BE2C (cell line): ENCODE measurements around the gene SPTSSA.

Experiments used
- DNase-seq: peaks from one replicate; pipeline ENCODE4 v3.0.0-alpha.2; 2020
- H3K27me3 ChIP-seq: fragments of 250-450 bp; sonication (Bioruptor Pico); 2 replicates; pipeline ENCODE4 v1.5.1; 2020; ENCODE audit warnings: mild to moderate bottlenecking
- H3K36me3 ChIP-seq: fragments of 250-450 bp; sonication (Bioruptor Pico); 2 replicates; pipeline ENCODE4 v1.5.1; 2020; ENCODE audit warnings: mild to moderate bottlenecking
- H3K4me1 ChIP-seq: fragments of 250-450 bp; sonication (Bioruptor Pico); 2 replicates; pipeline ENCODE4 v1.5.1; 2020
- H3K4me3 ChIP-seq: 2 replicates; pipeline ENCODE4 v1.5.1; 2011; ENCODE audit warnings: low read depth, low read length
- H3K9me3 ChIP-seq: fragments of 250-450 bp; sonication (Bioruptor Pico); 2 replicates; pipeline ENCODE4 v1.5.1; 2020
- CTCF ChIP-seq: IDR thresholded peaks from 2 replicates; pipeline ENCODE4 v1.5.1; 2012; ENCODE audit warnings: mild to moderate bottlenecking, low read depth, low read length

SPTSSA gene

DNA sequence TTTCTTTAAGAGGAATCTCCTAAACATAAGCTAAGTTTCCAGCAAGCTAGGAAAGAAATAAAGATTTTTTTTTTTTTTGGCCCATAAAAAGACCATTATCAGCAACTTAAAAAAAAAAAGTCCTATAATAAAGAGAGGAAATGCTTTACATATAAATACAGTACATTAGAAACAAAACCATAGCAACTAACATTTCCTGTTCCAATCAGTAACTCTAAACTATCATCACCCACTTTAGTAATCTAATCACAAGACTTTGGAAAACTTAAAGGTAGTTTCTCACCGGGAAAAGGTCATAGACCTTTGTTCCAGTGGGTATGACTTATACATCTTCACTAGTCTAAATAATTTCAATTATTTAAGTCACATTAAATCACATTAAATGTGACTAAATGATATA lies 11.1 kb downstream of the SPTSSA start:
- no peak overlapping the region for H3K4me3 ChIP-seq
- no peak for DNase-seq
- no peaks in the 10 kb centered on the region; the same call in 1 of the 2 replicates for H3K9me3 ChIP-seq
- no peaks in the 10 kb centered on the region for H3K4me1 ChIP-seq
- no peaks in the 10 kb centered on the region for H3K27me3 ChIP-seq
- no peak for TF ChIP-seq CTCF
- peaks cover 28% of the 10 kb centered on the region for H3K36me3 ChIP-seq

GRCh38 chr14:34450542-34450915 lies 11.5 kb downstream of the SPTSSA start:
- Histone ChIP-seq H3K27me3 (no peaks in the 10 kb centered on the region), H3K9me3 (no peaks in the 10 kb centered on the region; the same call in 1 of the 2 replicates), H3K36me3 (peaks cover 23% of the 10 kb centered on the region), H3K4me3 (no peak overlapping the region), H3K4me1 (no peaks in the 10 kb centered on the region)
- no peak for DNase-seq
- TF ChIP-seq CTCF, result no peak

DNA sequence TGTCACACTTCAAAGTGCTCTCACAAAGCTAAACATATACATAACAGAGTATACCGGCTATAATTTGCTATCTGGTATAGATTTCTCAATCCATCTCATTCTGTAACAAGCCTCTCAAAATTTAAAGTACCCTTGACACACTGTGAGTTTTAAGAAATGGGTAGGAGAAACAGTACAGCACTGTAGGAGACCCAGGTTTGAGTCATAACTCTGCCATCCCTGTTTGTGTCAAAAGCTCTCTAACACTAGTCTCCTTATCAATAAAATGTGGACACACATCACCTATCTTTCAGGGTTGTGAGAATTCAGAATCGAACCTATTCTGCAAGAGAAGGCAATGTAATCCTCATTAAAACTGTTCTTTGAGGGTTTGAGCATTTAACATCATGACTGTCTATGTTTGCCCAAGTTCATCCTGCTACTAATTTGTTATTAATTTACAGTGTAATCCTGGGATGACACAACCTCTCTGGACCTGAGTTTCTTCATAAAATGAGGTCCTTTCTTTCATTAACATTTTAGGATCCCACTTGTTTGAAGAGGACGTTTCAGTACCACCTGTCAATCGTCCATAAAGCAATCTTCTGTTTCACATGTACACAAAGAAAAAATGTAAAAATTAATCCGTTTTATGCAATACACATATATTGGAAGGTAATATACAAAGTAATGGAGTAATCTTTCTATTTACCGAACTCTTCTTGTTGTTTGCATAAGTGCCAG lies 12.1 kb downstream of the SPTSSA start:
- Histone ChIP-seq H3K27me3 (no peaks in the 10 kb centered on the region), H3K36me3 (peaks cover 19% of the 10 kb centered on the region), H3K4me1 (no peaks in the 10 kb centered on the region), H3K9me3 (no peaks in the 10 kb centered on the region; the same call in 1 of the 2 replicates), H3K4me3 (no peak overlapping the region)
- DNase-seq, result no peak
- TF ChIP-seq CTCF, result no peak

DNA sequence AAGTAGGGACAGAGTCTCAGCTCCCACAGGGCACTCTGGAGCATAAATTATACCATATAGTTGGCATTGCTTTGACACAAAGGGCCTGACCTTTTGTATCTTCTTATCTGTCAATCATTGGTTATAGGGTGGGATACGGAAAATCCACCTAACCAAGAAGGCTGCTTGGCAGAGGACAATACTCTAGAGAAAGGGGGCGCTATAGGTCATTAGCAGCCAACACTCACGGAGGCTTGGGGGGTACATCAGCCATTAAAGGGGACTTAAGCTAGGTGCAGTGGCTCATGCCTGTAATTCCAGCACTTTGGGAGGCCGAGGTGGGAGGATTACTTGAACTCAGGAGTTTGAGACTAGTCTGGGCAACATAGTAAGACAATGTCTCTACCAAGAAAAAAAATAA lies 22.9 kb downstream of the SPTSSA start:
- TF ChIP-seq CTCF, result 0 out of 2 replicates have a peak, but pooled peaks have one; percentile 7
- Histone ChIP-seq H3K36me3 (peaks cover 3% of the 10 kb centered on the region; the same call in 1 of the 2 replicates), H3K4me1 (no peaks in the 10 kb centered on the region), H3K4me3 (no peak overlapping the region), H3K9me3 (no peaks in the 10 kb centered on the region), H3K27me3 (no peaks in the 10 kb centered on the region)
- no peak for DNase-seq

DNA sequence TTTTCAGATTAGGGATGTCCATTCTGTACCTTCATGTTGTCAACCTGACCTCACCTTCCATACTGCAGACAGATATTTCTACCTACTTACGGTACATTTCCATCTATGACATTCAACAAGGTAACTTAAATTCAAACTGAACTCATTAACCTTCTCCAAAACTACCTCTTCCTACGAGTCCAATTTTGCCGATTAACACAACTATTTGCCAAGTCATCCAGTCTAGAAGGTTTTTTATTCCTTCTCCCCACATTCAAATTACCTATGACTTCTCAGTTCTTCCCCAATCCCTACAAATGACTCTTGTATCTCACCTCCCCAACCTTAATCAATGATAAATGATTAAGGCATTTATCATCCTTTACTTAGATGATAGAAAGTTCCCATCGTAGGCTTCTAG lies 23.6 kb downstream of the SPTSSA start:
- Histone ChIP-seq H3K9me3 (no peaks in the 10 kb centered on the region), H3K27me3 (no peaks in the 10 kb centered on the region), H3K4me3 (no peak overlapping the region), H3K4me1 (no peaks in the 10 kb centered on the region), H3K36me3 (peaks cover 3% of the 10 kb centered on the region; the same call in 1 of the 2 replicates)
- DNase-seq, result no peak
- no peak for TF ChIP-seq CTCF

DNA sequence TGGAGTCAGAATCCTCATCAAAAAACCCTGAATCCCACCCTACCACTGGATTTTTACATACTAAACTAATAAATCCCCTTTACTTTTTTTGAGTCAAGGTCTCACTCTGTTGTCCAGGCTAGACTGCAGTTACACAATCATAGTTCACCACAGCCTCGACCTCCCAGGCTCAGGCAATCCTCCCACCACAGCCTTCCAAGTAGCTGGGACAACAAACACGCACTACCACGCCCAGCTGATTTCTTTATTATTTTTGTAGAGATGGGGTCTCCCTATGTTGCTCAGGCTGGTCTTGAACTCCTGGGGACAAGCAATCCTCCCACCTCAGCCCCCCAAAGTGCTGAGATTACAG lies 24.3 kb downstream of the SPTSSA start:
- DNase-seq, result no peak
- peaks cover 3% of the 10 kb centered on the region; the same call in 1 of the 2 replicates for H3K36me3 ChIP-seq
- no peaks in the 10 kb centered on the region for H3K4me1 ChIP-seq
- TF ChIP-seq CTCF, result no peak
- no peaks in the 10 kb centered on the region for H3K9me3 ChIP-seq
- H3K4me3 ChIP-seq, result no peak overlapping the region
- no peaks in the 10 kb centered on the region for H3K27me3 ChIP-seq
